ENCODE results near the gene GADD45G. TPM values are rescaled to one million over a fixed set of nuclear protein-coding genes. Genes with fewer than 3 reads are reported as not detected.
A peak's percentile ranks its signal among the peaks of the same experiment; 100 is the strongest.

The GADD45G gene
- polyA plus RNA-seq, 2 of the 4 experiments (the other 2 are of a cell fraction) = 0.15 to 0.16 TPM

GRCh38 chr9:89555451-89556375 is 49.1 kb upstream of the GADD45G start:
- peak overlapping the region; percentile 76 for H3K4me2 ChIP-seq
- no peaks in the 10 kb centered on the region for H3K9me3 ChIP-seq
- TF ChIP-seq CHD2 (IDR thresholded peaks at IDR 0.05; ENCODE audit: low read length, partially characterized antibody) (no peak), HEYL (CRISPR knock-in tag; IDR thresholded peaks at IDR 0.05) (no peak), TP53 (CRISPR knock-in tag; IDR thresholded peaks at IDR 0.05) (no peak), CBX2 (IDR thresholded peaks at IDR 0.05; ENCODE audit: borderline replicate concordance, low read depth) (no peak), FOSL2 (IDR thresholded peaks at IDR 0.05) (no peak), FOSL2 (CRISPR knock-in tag; IDR thresholded peaks at IDR 0.05) (no peak), PHF8 (IDR thresholded peaks at IDR 0.05; ENCODE audit: borderline replicate concordance, low read depth) (no peak), HDAC2 (IDR thresholded peaks at IDR 0.05) (no peak), JUN (IDR thresholded peaks at IDR 0.05) (no peak), FOXS1 (CRISPR knock-in tag; IDR thresholded peaks at IDR 0.05) (no peak), HMGXB4 (CRISPR knock-in tag; IDR thresholded peaks at IDR 0.05; ENCODE audit: borderline replicate concordance) (no peak), CTCF (IDR thresholded peaks at IDR 0.05) (no peak)
- TF ChIP-seq, protein P1, sequence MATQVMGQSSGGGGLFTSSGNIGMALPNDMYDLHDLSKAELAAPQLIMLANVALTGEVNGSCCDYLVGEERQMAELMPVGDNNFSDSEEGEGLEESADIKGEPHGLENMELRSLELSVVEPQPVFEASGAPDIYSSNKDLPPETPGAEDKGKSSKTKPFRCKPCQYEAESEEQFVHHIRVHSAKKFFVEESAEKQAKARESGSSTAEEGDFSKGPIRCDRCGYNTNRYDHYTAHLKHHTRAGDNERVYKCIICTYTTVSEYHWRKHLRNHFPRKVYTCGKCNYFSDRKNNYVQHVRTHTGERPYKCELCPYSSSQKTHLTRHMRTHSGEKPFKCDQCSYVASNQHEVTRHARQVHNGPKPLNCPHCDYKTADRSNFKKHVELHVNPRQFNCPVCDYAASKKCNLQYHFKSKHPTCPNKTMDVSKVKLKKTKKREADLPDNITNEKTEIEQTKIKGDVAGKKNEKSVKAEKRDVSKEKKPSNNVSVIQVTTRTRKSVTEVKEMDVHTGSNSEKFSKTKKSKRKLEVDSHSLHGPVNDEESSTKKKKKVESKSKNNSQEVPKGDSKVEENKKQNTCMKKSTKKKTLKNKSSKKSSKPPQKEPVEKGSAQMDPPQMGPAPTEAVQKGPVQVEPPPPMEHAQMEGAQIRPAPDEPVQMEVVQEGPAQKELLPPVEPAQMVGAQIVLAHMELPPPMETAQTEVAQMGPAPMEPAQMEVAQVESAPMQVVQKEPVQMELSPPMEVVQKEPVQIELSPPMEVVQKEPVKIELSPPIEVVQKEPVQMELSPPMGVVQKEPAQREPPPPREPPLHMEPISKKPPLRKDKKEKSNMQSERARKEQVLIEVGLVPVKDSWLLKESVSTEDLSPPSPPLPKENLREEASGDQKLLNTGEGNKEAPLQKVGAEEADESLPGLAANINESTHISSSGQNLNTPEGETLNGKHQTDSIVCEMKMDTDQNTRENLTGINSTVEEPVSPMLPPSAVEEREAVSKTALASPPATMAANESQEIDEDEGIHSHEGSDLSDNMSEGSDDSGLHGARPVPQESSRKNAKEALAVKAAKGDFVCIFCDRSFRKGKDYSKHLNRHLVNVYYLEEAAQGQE (IDR thresholded peaks at IDR 0.05) = no peak
- TF ChIP-seq, protein P2, sequence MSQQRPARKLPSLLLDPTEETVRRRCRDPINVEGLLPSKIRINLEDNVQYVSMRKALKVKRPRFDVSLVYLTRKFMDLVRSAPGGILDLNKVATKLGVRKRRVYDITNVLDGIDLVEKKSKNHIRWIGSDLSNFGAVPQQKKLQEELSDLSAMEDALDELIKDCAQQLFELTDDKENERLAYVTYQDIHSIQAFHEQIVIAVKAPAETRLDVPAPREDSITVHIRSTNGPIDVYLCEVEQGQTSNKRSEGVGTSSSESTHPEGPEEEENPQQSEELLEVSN (IDR thresholded peaks at IDR 0.05; ENCODE audit: borderline replicate concordance, low read depth) = no peak
- H3K4me3 ChIP-seq = peak overlapping the region; percentile 5; the same call in 1 of the 3 replicates
- FAIRE-seq (no peak), ATAC-seq (no peak; a peak in 3 of 6 replicates), DNase-seq (ENCODE audit: low read depth in 1 of 2, low spot score in 1 of 2) (no peak)
- ChIA-PET POLR2A (interaction anchor here (0.7 kb wide), 1 partner anchor 563 kb away, joined by 3 read pairs; no protein-coding TSS in a partner anchor), CTCF (interaction anchor here (0.6 to 1.3 kb wide), 8 partner anchors 8 to 358 kb away, joined by 3 to 5 read pairs (median 3); no protein-coding TSS in a partner anchor)
- peak overlapping the region; percentile 75 to 86 for H3K27ac ChIP-seq
- WGBS (ENCODE audit: missing lambda C conversion rate) = 76% methylated on average over 12 of the region's 12 CpGs
- peaks cover 11% of the 10 kb centered on the region for H3K4me1 ChIP-seq

DNA sequence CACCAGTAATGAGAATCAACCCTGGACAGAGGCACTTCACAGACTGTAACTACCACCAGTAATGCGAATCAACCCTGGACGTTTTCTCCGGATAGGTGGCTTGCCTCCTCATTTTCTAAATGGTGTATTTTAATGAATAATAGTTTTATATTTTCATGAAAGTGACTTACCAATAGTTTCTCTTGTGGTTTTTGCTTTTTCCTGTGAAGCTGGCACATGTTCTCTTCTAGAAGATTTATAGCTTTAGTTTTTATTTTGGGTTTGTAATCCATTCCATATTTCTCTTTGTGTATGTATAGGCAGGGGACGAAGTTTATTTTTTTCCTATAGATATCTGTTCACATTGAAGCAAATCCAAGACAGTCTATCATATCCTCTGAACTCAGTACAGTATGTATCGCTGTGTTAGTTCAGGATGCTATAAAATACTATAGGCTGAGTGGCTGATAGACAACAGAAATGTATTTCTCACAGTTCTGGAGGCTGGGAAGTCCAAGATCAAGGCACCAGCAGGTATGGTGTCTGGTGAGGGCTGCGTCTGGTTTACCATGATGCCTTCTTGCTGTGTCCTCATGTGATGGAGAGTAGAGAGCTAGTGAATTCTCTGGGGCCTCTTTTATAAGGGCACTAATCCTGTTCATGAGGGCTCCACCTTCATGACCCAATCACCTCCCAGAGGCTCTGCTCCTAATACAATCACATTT is 46.5 kb upstream of the GADD45G start:
- no peak overlapping the region for H3K4me3 ChIP-seq
- peaks cover 25% of the 10 kb centered on the region for H3K4me1 ChIP-seq
- TF ChIP-seq NPAS2 (CRISPR knock-in tag; IDR thresholded peaks at IDR 0.05; ENCODE audit: borderline replicate concordance) = no peak
- TF ChIP-seq ESRRA (IDR thresholded peaks at IDR 0.05; ENCODE audit: borderline replicate concordance, low read length) = no peak
- TF ChIP-seq, protein P1 (IDR thresholded peaks at IDR 0.05) = no peak
- TF ChIP-seq POLR2A (IDR thresholded peaks at IDR 0.05; ENCODE audit: low read length) = no peak
- TF ChIP-seq EP300 (IDR thresholded peaks at IDR 0.05) = no peak
- FAIRE-seq (no peak), ATAC-seq (no peak), DNase-seq (ENCODE audit: low read depth in 1 of 2, low spot score in 1 of 2) (no peak)
- WGBS (ENCODE audit: missing lambda C conversion rate) = 81% methylated on average over 6 of the region's 6 CpGs
- ChIA-PET CTCF (interaction anchor here (1.0 kb wide), 3 partner anchors 9 to 48 kb away, joined by 3 to 6 read pairs (median 3); no protein-coding TSS in a partner anchor), POLR2A (no interaction called here)
- H3K27ac ChIP-seq = no peak overlapping the region; a peak in 1 of 6 replicates
- no peaks in the 10 kb centered on the region for H3K9me3 ChIP-seq
- H3K4me2 ChIP-seq = no peak overlapping the region

Measured in A549 (cell line).